SK-N-SH (cell line): ENCODE measurements around the gene DIP2A. TPM values are rescaled to one million over a fixed set of nuclear protein-coding genes. Genes with fewer than 3 reads are reported as not detected.

ENCODE experiments used
- CTCF ChIA-PET: fragments of 300-600, 350-600 bp; formaldehyde crosslinking; extraction: SDS; loops from one replicate; lab custom pipeline; 2021; lab: Yijun Ruan, JAX
- POLR2A ChIA-PET: fragments of 350-600 bp; sonication (Branson Sonifier 250); formaldehyde crosslinking; extraction: SDS; loops from one replicate; lab custom pipeline; 2020; ENCODE audit warnings: antibody characterized with exemption, inconsistent platforms; lab: Yijun Ruan, JAX
- DNase-seq: peaks from one replicate; pipeline ENCODE4 v3.0.0; 2012
- H2AFZ ChIP-seq: fragments of 200-600 bp; sonication (generic); 2 replicates; pipeline ENCODE4 v1.8.1; 2016; ENCODE audit warnings: antibody characterized with exemption, mild to moderate bottlenecking, low read depth
- H3F3A ChIP-seq: fragments of 200-600 bp; sonication (generic); replicated peaks from 2 replicates; pipeline ENCODE3; 2016; ENCODE audit warnings: antibody characterized with exemption, mild to moderate bottlenecking; ENCODE audit not compliant: insufficient read depth
- H3K27ac ChIP-seq, 2 experiments: fragments of 200-500 bp in 1 of 2; fragments of 200-600 bp in 1 of 2; sonication (Bioruptor generic) in 1 of 2; sonication (generic), shearing (Covaris generic) in 1 of 2; 2 replicates each; pipeline versions ENCODE4 v1.5.1 to v1.6.1; 2014 to 2016; ENCODE audit warnings: low read depth in 2 of 2, inconsistent platforms in 1 of 2, low read length in 1 of 2, mild to moderate bottlenecking in 1 of 2, mixed read lengths in 1 of 2
- H3K27me3 ChIP-seq: fragments of 200-600 bp; sonication (generic), shearing (Covaris generic); 2 replicates; pipeline ENCODE4 v1.6.1; 2016; ENCODE audit warnings: mixed run types; ENCODE audit not compliant: insufficient read depth
- H3K36me3 ChIP-seq, 2 experiments: fragments of 200-500 bp in 1 of 2; fragments of 200-600 bp in 1 of 2; sonication (Bioruptor generic) in 1 of 2; sonication (generic) in 1 of 2; replicated peaks in 1 of 2; 2 replicates each; pipeline versions ENCODE3 to v1.5.1; 2014 to 2016; ENCODE audit warnings: low read length in 1 of 2, mild to moderate bottlenecking in 1 of 2; ENCODE audit not compliant: insufficient read depth in 2 of 2, control insufficient read depth in 1 of 2
- H3K4me1 ChIP-seq, 2 experiments: fragments of 200-500 bp in 1 of 2; fragments of 200-600 bp in 1 of 2; sonication (Bioruptor generic) in 1 of 2; sonication (generic), shearing (Covaris generic) in 1 of 2; 2 replicates each; pipeline versions ENCODE4 v1.5.1 to v1.6.1; 2014 to 2016; ENCODE audit warnings: low read depth in 1 of 2, low read length in 1 of 2, mixed run types in 1 of 2; ENCODE audit not compliant: insufficient read depth in 2 of 2, control insufficient read depth in 1 of 2
- H3K4me2 ChIP-seq: fragments of 200-600 bp; sonication (generic), shearing (Covaris generic); 2 replicates; pipeline ENCODE4 v1.6.1; 2017; ENCODE audit warnings: mixed run types
- H3K4me3 ChIP-seq, 2 experiments: fragments of 200-500 bp in 1 of 2; fragments of 200-600 bp in 1 of 2; sonication (Bioruptor generic) in 1 of 2; sonication (generic), shearing (Covaris generic) in 1 of 2; 2 replicates each; pipeline versions ENCODE4 v1.5.1 to v1.8.1; 2014 to 2016; ENCODE audit warnings: low read depth in 2 of 2, inconsistent platforms in 1 of 2, low read length in 1 of 2, mild to moderate bottlenecking in 1 of 2, mixed read lengths in 1 of 2, moderate library complexity in 1 of 2
- H3K79me2 ChIP-seq: fragments of 200-600 bp; sonication (generic); 2 replicates; pipeline ENCODE4 v1.8.1; 2017; ENCODE audit warnings: mild to moderate bottlenecking; ENCODE audit not compliant: insufficient read depth
- H3K9ac ChIP-seq: fragments of 200-600 bp; sonication (generic); 2 replicates; pipeline ENCODE4 v1.6.1; 2017; ENCODE audit warnings: mixed run types
- H3K9me2 ChIP-seq: fragments of 200-600 bp; sonication (generic); 2 replicates; pipeline ENCODE4 v1.6.1; 2017; ENCODE audit warnings: mixed run types
- H3K9me3 ChIP-seq: fragments of 200-600 bp; sonication (generic); 2 replicates; pipeline ENCODE4 v1.6.1; 2017; ENCODE audit warnings: mixed run types, mild to moderate bottlenecking, moderate library complexity
- H4K20me1 ChIP-seq: fragments of 200-600 bp; sonication (generic); 2 replicates; pipeline ENCODE4 v1.6.1; 2017; ENCODE audit warnings: mild to moderate bottlenecking, mixed run types; ENCODE audit not compliant: insufficient read depth
- CHD2 ChIP-seq: fragments of 150-350 bp; IDR thresholded peaks from 2 replicates; pipeline ENCODE4 v1.6.1; 2018; ENCODE audit warnings: low read length; ENCODE audit not compliant: partially characterized antibody
- CTCF ChIP-seq: fragments of 200-600 bp; sonication (generic); IDR thresholded peaks from 2 replicates; pipeline ENCODE4 v1.6.1; 2017; ENCODE audit warnings: antibody characterized with exemption, mild to moderate bottlenecking, moderate library complexity
- EP300 ChIP-seq, 2 experiments: IDR thresholded peaks; 2 replicates each; pipeline versions ENCODE4 v1.4.0 to v1.6.1; 2012; ENCODE audit warnings: borderline replicate concordance in 1 of 2, low read depth in 1 of 2, low read length in 1 of 2
- EZH2phosphoT487 ChIP-seq: fragments of 200-600 bp; sonication (generic); IDR thresholded peaks from 2 replicates; pipeline ENCODE4 v1.6.1; 2017; ENCODE audit warnings: low read depth, mixed run types, mild to moderate bottlenecking, antibody characterized with exemption, moderate library complexity, borderline replicate concordance
- FOXJ3 ChIP-seq: sonication (generic); formaldehyde crosslinking; IDR thresholded peaks from 2 replicates; pipeline ENCODE4 v1.5.1; 2020; ENCODE audit warnings: mild to moderate bottlenecking, missing genetic modification reagents
- IRF3 ChIP-seq: fragments of 150-350 bp; IDR thresholded peaks from 2 replicates; pipeline ENCODE4 v1.6.1; 2016; ENCODE audit warnings: mild to moderate bottlenecking, low read depth, low read length
- JUND ChIP-seq: IDR thresholded peaks from 2 replicates; pipeline ENCODE4 v1.4.0; 2012
- MEF2A ChIP-seq: IDR thresholded peaks from 2 replicates; pipeline ENCODE4 v1.4.0; 2012; ENCODE audit warnings: low read depth, borderline replicate concordance
- NFIC ChIP-seq: IDR thresholded peaks from 2 replicates; pipeline ENCODE4 v1.4.0; 2012; ENCODE audit warnings: borderline replicate concordance
- RAD21 ChIP-seq: IDR thresholded peaks from 2 replicates; pipeline ENCODE4 v1.6.1; 2012; ENCODE audit warnings: mild to moderate bottlenecking, low read length
- REST ChIP-seq: IDR thresholded peaks from 2 replicates; pipeline ENCODE4 v1.6.1; 2012; ENCODE audit warnings: mild to moderate bottlenecking, low read depth, low read length, moderate library complexity
- RXRA ChIP-seq: IDR thresholded peaks from 2 replicates; pipeline ENCODE4 v1.4.0; 2012; ENCODE audit warnings: low read depth, mild to moderate bottlenecking, borderline replicate concordance
- SIN3A ChIP-seq: IDR thresholded peaks from 2 replicates; pipeline ENCODE4 v1.6.1; 2012; ENCODE audit warnings: low read depth, mild to moderate bottlenecking, low read length, moderate library complexity, borderline replicate concordance
- SMC3 ChIP-seq: IDR thresholded peaks from 2 replicates; pipeline ENCODE4 v1.6.1; 2012; ENCODE audit warnings: low read depth, low read length, improper control_type of control experiment
- TAF1 ChIP-seq: IDR thresholded peaks from 2 replicates; pipeline ENCODE4 v1.6.1; 2012; ENCODE audit warnings: low read depth, mild to moderate bottlenecking, low read length, moderate library complexity, borderline replicate concordance
- TCF12 ChIP-seq: IDR thresholded peaks from 2 replicates; pipeline ENCODE4 v1.4.0; 2012
- TEAD4 ChIP-seq: IDR thresholded peaks from 2 replicates; pipeline ENCODE4 v1.4.0; 2012; ENCODE audit warnings: mild to moderate bottlenecking, borderline replicate concordance; ENCODE audit not compliant: insufficient read depth
- USF1 ChIP-seq: IDR thresholded peaks from 2 replicates; pipeline ENCODE4 v1.4.0; 2012; ENCODE audit warnings: low read depth, borderline replicate concordance
- YY1 ChIP-seq: IDR thresholded peaks from 2 replicates; pipeline ENCODE4 v1.4.0; 2012; ENCODE audit warnings: low read depth, mild to moderate bottlenecking
- ZBTB33 ChIP-seq: IDR thresholded peaks from 2 replicates; pipeline ENCODE4 v1.4.0; 2012; ENCODE audit warnings: low read depth, borderline replicate concordance
- WGBS: methylation state at CpG from one replicate; pipeline ENCODE4 v1.1.6; 2017; ENCODE audit warnings: low lambda C conversion rate; 5-methylcytosine and 5-hydroxymethylcytosine counted together
- polyA plus RNA-seq, 3 experiments: library from polyadenylated mRNA; depleted of rRNA; stranded (reverse); fragments of >200 nt; gene quantifications; 2 replicates each; pipeline ENCODE4 v1.2.3, GENCODE V29; 2012

DIP2A gene
- polyA plus RNA-seq, 1 of the 3 experiments (the other 2 are of a cell fraction): 26.9 TPM

- Histone ChIP-seq H3K79me2 (peaks cover 90% of the 10 kb centered on the region), H3K4me1 (no peaks in the 10 kb centered on the region; a peak in 2 of 4 replicates), H3K4me2 (no peak overlapping the region), H3K9ac (no peak overlapping the region)
- TF ChIP-seq FOXJ3 (CRISPR knock-in tag) (no peak), NFIC (no peak), CHD2 (no peak), RXRA (no peak), MEF2A (no peak), EP300 (IDR thresholded peaks at IDR 0.05; ENCODE audit: borderline replicate concordance in 1 of 2, low read depth in 1 of 2, low read length in 1 of 2) (no peak), REST (no peak), USF1 (no peak), SIN3A (no peak), TAF1 (no peak), RAD21 (no peak), IRF3 (no peak), TEAD4 (no peak), EZH2phosphoT487 (no peak), ZBTB33 (no peak), JUND (no peak), YY1 (no peak), CTCF (no peak), SMC3 (no peak), TCF12 (no peak)
- TF ChIP-seq, all 33 proteins: peak for 0
- ChIA-PET POLR2A (no interaction called here), CTCF (interaction anchor here (0.9 to 1.3 kb wide), 3 partner anchors 9 to 170 kb away, joined by 3 to 7 read pairs (median 4); no protein-coding TSS in a partner anchor)
- H3K27me3 ChIP-seq: no peaks in the 10 kb centered on the region
- no peak overlapping the region for H3K27ac ChIP-seq
- no peaks in the 10 kb centered on the region for H3F3A ChIP-seq
- no peak overlapping the region for H3K4me3 ChIP-seq
- H3K9me3 ChIP-seq: no peaks in the 10 kb centered on the region
- H3K9me2 ChIP-seq: no peaks in the 10 kb centered on the region
- H3K36me3 ChIP-seq: peaks cover 5 to 18% of the 10 kb centered on the region in 2 experiments
- WGBS: 76% methylated on average over 3 of the region's 3 CpGs
- DNase-seq: no peak
- H4K20me1 ChIP-seq: peaks cover 8% of the 10 kb centered on the region; the same call in 1 of the 2 replicates
- H2AFZ ChIP-seq: no peak overlapping the region
These were observed 10.6 kb downstream of the DIP2A start for GRCh38 chr21:46469275-46469674.
